Activated naive CD8-positive, alpha-beta T cell treated with anti-CD3 and anti-CD28 coated beads, Interleukin-2, amount 10 ng/mL, durations not matched to agents 7 days and 5 days (primary cell): ENCODE data around the gene USP9X. TPM values are rescaled to one million over a fixed set of nuclear protein-coding genes. Genes with fewer than 3 reads are reported as not detected.

Source experiments
- ATAC-seq: fragments of 150-1000 bp; cut with Tn5 transposase; one replicate; pipeline ENCODE4 v1.10.0; 2021; ENCODE audit warnings: low read depth, moderate library complexity
- POLR2A ChIA-PET: fragments of 350-600 bp; sonication (Branson Sonifier 250); formaldehyde crosslinking; loops from one replicate; lab custom pipeline; 2021; ENCODE audit warnings: antibody characterized with exemption; lab: Charles Lee
- DNase-seq: peaks from one replicate; pipeline ENCODE4 v3.0.0; 2021
- H3K27ac Mint-ChIP-seq: one replicate; pipeline ENCODE4 v1.8.0; 2022; ENCODE audit warnings: mild to moderate bottlenecking, mixed read lengths
- H3K27me3 Mint-ChIP-seq: one replicate; pipeline ENCODE4 v1.8.0; 2022; ENCODE audit warnings: mild to moderate bottlenecking, moderate library complexity, mixed read lengths
- H3K36me3 Mint-ChIP-seq: one replicate; pipeline ENCODE4 v1.8.0; 2021; ENCODE audit warnings: mild to moderate bottlenecking, mixed read lengths
- H3K4me1 Mint-ChIP-seq: one replicate; pipeline ENCODE4 v1.8.0; 2021; ENCODE audit warnings: mixed read lengths
- H3K4me3 Mint-ChIP-seq: one replicate; pipeline ENCODE4 v1.8.0; 2022; ENCODE audit warnings: mild to moderate bottlenecking, moderate library complexity, mixed read lengths
- H3K9me3 Mint-ChIP-seq: one replicate; pipeline ENCODE4 v1.8.0; 2021; ENCODE audit warnings: mixed read lengths
- total RNA-seq, 2 experiments: library from RNA; stranded (reverse); gene quantifications; one replicate each; pipeline ENCODE4 v1.2.3, GENCODE V29; 2021

USP9X gene
- total RNA-seq, 2 experiments from 2014 or later, result 56.9 to 65.7 TPM

- Mint-ChIP-seq H3K36me3 (no peaks in the 10 kb centered on the region), H3K27me3 (no peaks in the 10 kb centered on the region), H3K27ac (no peak overlapping the region), H3K4me3 (no peak overlapping the region), H3K9me3 (no peaks in the 10 kb centered on the region), H3K4me1 (no peaks in the 10 kb centered on the region)
- no peak for ATAC-seq
- POLR2A ChIA-PET, result no interaction called here
- DNase-seq, result no peak
These were observed 18.3 kb upstream of the USP9X start for GRCh38 chrX:41066969-41067368.

- H3K27ac Mint-ChIP-seq, result no peak overlapping the region
- H3K36me3 Mint-ChIP-seq, result no peaks in the 10 kb centered on the region
- POLR2A ChIA-PET, result no interaction called here
- H3K4me3 Mint-ChIP-seq, result no peak overlapping the region
- no peaks in the 10 kb centered on the region for H3K9me3 Mint-ChIP-seq
- DNase-seq (no peak), ATAC-seq (no peak)
- H3K4me1 Mint-ChIP-seq, result no peaks in the 10 kb centered on the region
- H3K27me3 Mint-ChIP-seq, result no peaks in the 10 kb centered on the region
These were observed 17.5 kb upstream of the USP9X start for GRCh38 chrX:41067721-41068120.

DNA sequence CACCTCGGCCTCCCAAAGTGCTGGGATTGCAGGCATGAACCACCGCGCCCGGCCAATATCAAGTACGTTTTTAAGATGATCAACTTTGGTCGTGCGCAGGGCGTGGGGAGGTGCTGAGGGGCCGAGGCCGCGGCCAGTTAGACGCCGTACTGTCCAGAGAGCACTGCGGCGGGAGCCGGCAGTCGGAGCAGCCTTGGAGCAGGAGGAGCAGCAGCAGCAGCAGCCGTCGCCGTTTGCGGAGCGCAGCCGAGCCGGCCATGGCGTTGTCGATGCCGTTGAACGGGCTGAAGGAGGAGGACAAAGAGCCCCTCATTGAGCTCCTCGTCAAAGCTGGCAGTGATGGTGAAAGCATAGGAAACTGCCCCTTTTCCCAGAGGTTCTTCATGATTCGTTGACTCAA, 8.5 kb upstream of the USP9X start:
- no peak overlapping the region for H3K27ac Mint-ChIP-seq
- POLR2A ChIA-PET, result no interaction called here
- H3K27me3 Mint-ChIP-seq, result no peaks in the 10 kb centered on the region
- DNase-seq, result no peak
- ATAC-seq, result no peak
- H3K4me1 Mint-ChIP-seq, result no peaks in the 10 kb centered on the region
- H3K9me3 Mint-ChIP-seq, result no peaks in the 10 kb centered on the region
- H3K36me3 Mint-ChIP-seq, result no peaks in the 10 kb centered on the region
- no peak overlapping the region for H3K4me3 Mint-ChIP-seq

DNA sequence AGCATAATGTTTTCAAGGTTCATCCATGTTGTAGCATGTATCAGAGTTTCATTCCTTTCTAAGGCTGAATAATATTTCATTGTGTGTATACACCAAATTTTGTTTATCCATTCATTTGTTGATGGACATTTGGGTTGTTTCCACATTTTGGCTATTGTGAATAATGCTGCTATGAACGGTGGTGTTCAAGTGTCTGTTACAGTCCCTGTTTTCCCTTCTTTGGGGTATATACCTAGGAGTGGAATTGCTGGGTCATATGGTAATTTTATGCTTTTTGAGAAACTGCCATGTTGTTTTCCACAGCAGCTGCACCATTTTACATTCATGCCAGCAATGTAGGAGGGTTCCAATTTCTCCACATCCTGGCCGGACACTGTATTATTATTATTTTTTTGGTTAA, 3.4 kb upstream of the USP9X start:
- POLR2A ChIA-PET, result no interaction called here
- DNase-seq (no peak), ATAC-seq (no peak)
- no peaks in the 10 kb centered on the region for H3K36me3 Mint-ChIP-seq
- H3K9me3 Mint-ChIP-seq, result no peaks in the 10 kb centered on the region
- no peaks in the 10 kb centered on the region for H3K27me3 Mint-ChIP-seq
- no peak overlapping the region for H3K4me3 Mint-ChIP-seq
- H3K4me1 Mint-ChIP-seq, result no peaks in the 10 kb centered on the region
- H3K27ac Mint-ChIP-seq, result no peak overlapping the region

- ATAC-seq (no peak), DNase-seq (no peak)
- Mint-ChIP-seq H3K9me3 (no peaks in the 10 kb centered on the region), H3K4me3 (no peak overlapping the region), H3K4me1 (peaks cover 2% of the 10 kb centered on the region), H3K36me3 (peaks cover 2% of the 10 kb centered on the region), H3K27me3 (no peaks in the 10 kb centered on the region), H3K27ac (no peak overlapping the region)
- POLR2A ChIA-PET, result no interaction called here
These were observed 2.5 kb upstream of the USP9X start for GRCh38 chrX:41082783-41083182.

GRCh38 chrX:41084044-41084892, 977 bp upstream of the USP9X start:
- POLR2A ChIA-PET, result interaction anchor here (0.6 to 3.4 kb wide), 12 partner anchors 12 to 519 kb away, joined by 3 to 38 read pairs (median 6); partner anchors contain the start of genes ATP6AP2 and MED14
- Mint-ChIP-seq H3K36me3 (peaks cover 4% of the 10 kb centered on the region), H3K27me3 (no peaks in the 10 kb centered on the region), H3K27ac (peak overlapping the region; percentile 99), H3K9me3 (no peaks in the 10 kb centered on the region), H3K4me3 (peak overlapping the region; percentile 88), H3K4me1 (peaks cover 11% of the 10 kb centered on the region)
- ATAC-seq (peak; percentile 69), DNase-seq (peak; percentile 93)

GRCh38 chrX:41085512-41085877, 250 bp downstream of the USP9X start:
- H3K36me3 Mint-ChIP-seq, result peaks cover 4% of the 10 kb centered on the region

GRCh38 chrX:41085878-41086626, 807 bp downstream of the USP9X start:
- Mint-ChIP-seq H3K27me3 (no peaks in the 10 kb centered on the region), H3K4me1 (peaks cover 16% of the 10 kb centered on the region), H3K36me3 (peaks cover 4% of the 10 kb centered on the region), H3K27ac (peak overlapping the region; percentile 96), H3K4me3 (peak overlapping the region; percentile 88), H3K9me3 (no peaks in the 10 kb centered on the region)
- DNase-seq, result peak; percentile 56
- ATAC-seq, result peak; percentile 3
- POLR2A ChIA-PET, result interaction anchor here (0.7 to 3.4 kb wide), 17 partner anchors 11 to 547 kb away, joined by 3 to 38 read pairs (median 4); partner anchors contain the start of genes ATP6AP2, DDX3X and MED14

More at GRCh38 chrX:41085512-41085877, 250 bp downstream of the USP9X start:
- no peaks in the 10 kb centered on the region for H3K9me3 Mint-ChIP-seq
- DNase-seq, result peak; percentile 69
- H3K4me3 Mint-ChIP-seq, result peak overlapping the region; percentile 88
- H3K27ac Mint-ChIP-seq, result peak overlapping the region; percentile 96
- POLR2A ChIA-PET, result interaction anchor here (0.7 to 3.4 kb wide), 19 partner anchors 12 to 547 kb away, joined by 3 to 38 read pairs (median 4); partner anchors contain the start of genes ATP6AP2, CXorf38, DDX3X and MED14
- peak; percentile 35 for ATAC-seq
- peaks cover 15% of the 10 kb centered on the region for H3K4me1 Mint-ChIP-seq
- H3K27me3 Mint-ChIP-seq, result no peaks in the 10 kb centered on the region

- peak overlapping the region; percentile 88 for H3K4me3 Mint-ChIP-seq
- no peaks in the 10 kb centered on the region for H3K9me3 Mint-ChIP-seq
- ATAC-seq, result no peak
- POLR2A ChIA-PET, result interaction anchor here (0.9 to 3.4 kb wide), 6 partner anchors 23 to 548 kb away, joined by 3 to 38 read pairs (median 10); no protein-coding TSS in a partner anchor
- peaks cover 19% of the 10 kb centered on the region for H3K4me1 Mint-ChIP-seq
- peaks cover 4% of the 10 kb centered on the region for H3K36me3 Mint-ChIP-seq
- peak overlapping the region; percentile 96 for H3K27ac Mint-ChIP-seq
- H3K27me3 Mint-ChIP-seq, result no peaks in the 10 kb centered on the region
- DNase-seq, result no peak
These were observed 1.3 kb downstream of the USP9X start for GRCh38 chrX:41086627-41086932.

GRCh38 chrX:41087201-41087600, 2.0 kb downstream of the USP9X start:
- POLR2A ChIA-PET, result interaction anchor here (1.2 to 3.4 kb wide), 2 partner anchors 22 to 28 kb away, joined by 5 to 35 read pairs; no protein-coding TSS in a partner anchor
- Mint-ChIP-seq H3K4me1 (peaks cover 19% of the 10 kb centered on the region), H3K9me3 (no peaks in the 10 kb centered on the region), H3K4me3 (peak overlapping the region; percentile 88), H3K27ac (peak overlapping the region; percentile 96), H3K27me3 (no peaks in the 10 kb centered on the region), H3K36me3 (peaks cover 4% of the 10 kb centered on the region)
- no peak for ATAC-seq
- no peak for DNase-seq

- DNase-seq (no peak), ATAC-seq (no peak)
- H3K27ac Mint-ChIP-seq, result no peak overlapping the region
- H3K4me3 Mint-ChIP-seq, result peak overlapping the region; percentile 47
- no peaks in the 10 kb centered on the region for H3K27me3 Mint-ChIP-seq
- H3K4me1 Mint-ChIP-seq, result peaks cover 29% of the 10 kb centered on the region
- POLR2A ChIA-PET, result interaction anchor here (0.9 kb wide), 1 partner anchor 9 kb away, joined by 3 read pairs; no protein-coding TSS in a partner anchor
- H3K9me3 Mint-ChIP-seq, result no peaks in the 10 kb centered on the region
- H3K36me3 Mint-ChIP-seq, result peaks cover 7% of the 10 kb centered on the region
These were observed 5.5 kb downstream of the USP9X start for GRCh38 chrX:41090568-41091238.

GRCh38 chrX:41092776-41093175, 7.5 kb downstream of the USP9X start:
- Mint-ChIP-seq H3K4me3 (no peak overlapping the region), H3K27me3 (no peaks in the 10 kb centered on the region), H3K36me3 (peaks cover 8% of the 10 kb centered on the region), H3K4me1 (peaks cover 32% of the 10 kb centered on the region), H3K27ac (no peak overlapping the region), H3K9me3 (no peaks in the 10 kb centered on the region)
- POLR2A ChIA-PET, result no interaction called here
- DNase-seq (no peak), ATAC-seq (no peak)

- no peaks in the 10 kb centered on the region for H3K27me3 Mint-ChIP-seq
- H3K4me1 Mint-ChIP-seq, result peaks cover 24% of the 10 kb centered on the region
- ATAC-seq, result no peak
- DNase-seq, result no peak
- H3K36me3 Mint-ChIP-seq, result peaks cover 10% of the 10 kb centered on the region
- POLR2A ChIA-PET, result no interaction called here
- no peaks in the 10 kb centered on the region for H3K9me3 Mint-ChIP-seq
- H3K27ac Mint-ChIP-seq, result no peak overlapping the region
- no peak overlapping the region for H3K4me3 Mint-ChIP-seq
These were observed 9.9 kb downstream of the USP9X start for GRCh38 chrX:41095174-41095573.
